SK-N-SH treated with all-trans-retinoic acid at 6 μM for 48 hours (cell line): ENCODE measurements around the gene RNU5D-1.

ENCODE experiments used
- ARNTL ChIP-seq: fragments of 450-650 bp; formaldehyde crosslinking; IDR thresholded peaks from 2 replicates; pipeline ENCODE4 v1.5.0; 2020; ENCODE audit warnings: low read depth, mild to moderate bottlenecking, moderate library complexity, borderline replicate concordance
- ESRRG ChIP-seq: fragments of 250-450 bp; sonication (Bioruptor Pico); IDR thresholded peaks from 2 replicates; pipeline ENCODE4 v1.6.1; 2021; ENCODE audit warnings: mild to moderate bottlenecking
- ISL1 ChIP-seq: fragments of 250-450 bp; sonication (Bioruptor Pico); IDR thresholded peaks from 2 replicates; pipeline ENCODE4 v2.1.2; 2022; ENCODE audit warnings: mild to moderate bottlenecking, moderate library complexity
- ZC3H10 ChIP-seq: fragments of 250-450 bp; sonication (Bioruptor Pico); IDR thresholded peaks from 2 replicates; pipeline ENCODE4 v1.5.1; 2021; ENCODE audit warnings: mild to moderate bottlenecking, moderate library complexity
- ZNF8 ChIP-seq: fragments of 450-650 bp; formaldehyde crosslinking; IDR thresholded peaks from 2 replicates; pipeline ENCODE4 v1.5.0; 2020; ENCODE audit warnings: mild to moderate bottlenecking, moderate library complexity

- TF ChIP-seq ZC3H10 (CRISPR knock-in tag), result no peak
- no peak for TF ChIP-seq ARNTL
- no peak for TF ChIP-seq ESRRG (CRISPR knock-in tag)
- no peak for TF ChIP-seq ISL1
- TF ChIP-seq ZNF8, result no peak
Measured at GRCh38 chr1:44714944-44715571, 15.9 kb downstream of the RNU5D-1 start.
